ENCODE results near the gene GRM1.

The GRM1 gene

GRCh38 chr6:146028851-146029572 is at the start of gene GRM1:
Gene GRM1, plus strand, starts transcription at chr6:146029062. Its CDS starts 456 bp downstream, at chr6:146029518.
- DNase-seq = no peak

GRCh38 chr6:146009338-146009737 is 19.5 kb upstream of the GRM1 start:
- DNase-seq = no peak

GRCh38 chr6:146014233-146014632 is 14.6 kb upstream of the GRM1 start:
- no peak for DNase-seq

DNA sequence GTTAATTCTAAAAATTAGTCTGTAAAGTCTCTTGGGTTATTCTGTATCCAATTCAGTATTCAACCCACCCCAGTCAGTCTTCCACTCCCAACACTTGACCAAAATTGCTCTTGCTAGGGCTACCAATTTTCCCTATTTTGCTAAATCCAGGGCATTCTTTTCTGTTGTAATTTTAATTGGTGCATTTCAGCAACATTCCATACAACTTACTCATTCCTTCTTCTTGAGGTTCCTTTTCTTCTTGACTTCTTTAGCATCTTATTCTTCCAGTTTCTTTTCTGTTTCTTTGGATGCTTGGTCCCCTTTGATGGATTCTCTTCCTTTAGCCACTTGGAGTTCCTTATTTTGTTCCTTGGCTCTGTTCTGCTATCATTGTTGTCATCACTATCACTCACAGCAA is 11.2 kb upstream of the GRM1 start:
- no peak for DNase-seq

DNA sequence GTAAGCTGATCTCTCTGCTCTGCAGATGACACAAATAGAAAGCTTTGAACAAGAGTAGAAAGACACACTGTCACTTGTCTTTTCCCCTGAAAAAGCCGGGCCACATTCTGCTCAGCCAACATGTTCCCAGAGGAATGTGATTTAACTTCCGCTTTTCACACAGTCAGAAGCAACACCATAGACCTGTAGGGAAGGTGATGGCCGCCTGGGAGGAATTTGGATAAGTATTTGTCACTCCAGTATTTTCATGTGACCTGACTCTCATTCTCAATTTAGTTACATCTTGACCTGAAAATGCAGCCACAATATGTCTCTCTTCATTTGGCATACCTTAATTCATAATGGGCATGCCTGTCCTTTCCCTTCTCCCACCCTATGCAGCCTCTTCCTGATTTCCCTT is 2.0 kb upstream of the GRM1 start:
- DNase-seq = no peak

DNA sequence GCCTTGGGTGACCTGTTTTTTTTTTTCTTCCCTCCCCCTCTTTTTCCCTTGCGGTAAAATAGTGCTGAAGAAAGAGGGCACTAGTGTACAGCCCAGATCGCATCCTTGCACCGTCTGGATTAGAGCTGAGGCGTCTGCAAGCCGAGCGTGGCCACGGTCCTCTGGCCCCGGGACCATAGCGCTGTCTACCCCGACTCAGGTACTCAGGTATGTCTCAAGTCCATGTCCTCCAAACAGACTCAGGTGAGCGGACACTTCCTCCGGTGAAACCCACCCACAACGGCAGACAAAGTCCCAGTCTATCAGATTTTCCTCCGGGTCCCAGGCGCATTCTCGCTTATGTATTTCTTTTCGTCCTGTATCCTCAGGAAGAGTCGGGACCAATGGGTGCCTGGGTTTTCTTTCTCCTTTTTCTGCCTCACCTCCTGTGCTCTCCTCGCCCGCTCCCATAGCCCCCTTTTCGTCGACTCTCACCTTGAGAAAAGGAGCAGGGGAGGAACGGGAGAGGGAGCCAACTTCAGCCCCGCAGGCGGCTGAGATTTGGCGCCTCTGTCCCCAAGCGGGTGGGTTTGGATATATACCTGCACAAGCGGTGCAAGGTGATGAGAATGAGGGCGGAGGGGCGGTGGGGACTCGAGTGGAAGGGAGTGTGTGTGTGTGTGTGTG is 1.1 kb upstream of the GRM1 start:
- peak; percentile 39 to 68 for DNase-seq

DNA sequence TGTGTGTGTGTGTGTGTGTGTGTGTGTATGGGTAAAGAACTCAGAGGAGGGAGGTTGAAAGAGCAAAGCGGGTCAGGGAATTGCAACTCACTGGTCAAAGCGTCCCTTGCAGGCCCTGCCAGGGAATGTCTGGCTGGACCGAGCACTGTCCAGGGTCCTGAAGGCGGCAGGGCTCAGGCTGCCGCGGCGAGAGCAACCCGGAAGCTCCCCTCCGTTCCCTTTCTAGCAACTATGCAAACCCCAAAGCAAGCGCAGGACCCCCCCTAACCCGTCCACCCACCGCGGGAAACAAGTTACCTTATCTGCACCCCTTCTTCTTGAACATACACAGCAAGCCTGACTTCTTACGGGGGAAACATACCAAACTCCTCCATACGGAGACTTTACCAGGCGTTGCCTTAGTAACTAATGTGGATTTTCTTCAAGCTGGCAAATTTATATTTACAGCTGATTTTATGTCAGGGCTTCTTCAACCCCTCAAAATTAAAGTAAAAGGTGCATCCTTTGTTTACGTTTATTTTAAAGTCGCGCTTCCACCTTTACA is 538 bp upstream of the GRM1 start:
- DNase-seq = peak in 1 of 2 experiments; percentile 33

DNA sequence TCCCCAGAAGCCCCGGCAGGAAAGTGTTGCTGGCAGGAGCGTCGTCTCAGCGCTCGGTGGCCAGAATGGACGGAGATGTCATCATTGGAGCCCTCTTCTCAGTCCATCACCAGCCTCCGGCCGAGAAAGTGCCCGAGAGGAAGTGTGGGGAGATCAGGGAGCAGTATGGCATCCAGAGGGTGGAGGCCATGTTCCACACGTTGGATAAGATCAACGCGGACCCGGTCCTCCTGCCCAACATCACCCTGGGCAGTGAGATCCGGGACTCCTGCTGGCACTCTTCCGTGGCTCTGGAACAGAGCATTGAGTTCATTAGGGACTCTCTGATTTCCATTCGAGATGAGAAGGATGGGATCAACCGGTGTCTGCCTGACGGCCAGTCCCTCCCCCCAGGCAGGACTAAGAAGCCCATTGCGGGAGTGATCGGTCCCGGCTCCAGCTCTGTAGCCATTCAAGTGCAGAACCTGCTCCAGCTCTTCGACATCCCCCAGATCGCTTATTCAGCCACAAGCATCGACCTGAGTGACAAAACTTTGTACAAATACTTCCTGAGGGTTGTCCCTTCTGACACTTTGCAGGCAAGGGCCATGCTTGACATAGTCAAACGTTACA is 817 bp downstream of the GRM1 start:
- no peak for DNase-seq

GRCh38 chr6:146032387-146032786 is 3.5 kb downstream of the GRM1 start:
- no peak for DNase-seq

DNA sequence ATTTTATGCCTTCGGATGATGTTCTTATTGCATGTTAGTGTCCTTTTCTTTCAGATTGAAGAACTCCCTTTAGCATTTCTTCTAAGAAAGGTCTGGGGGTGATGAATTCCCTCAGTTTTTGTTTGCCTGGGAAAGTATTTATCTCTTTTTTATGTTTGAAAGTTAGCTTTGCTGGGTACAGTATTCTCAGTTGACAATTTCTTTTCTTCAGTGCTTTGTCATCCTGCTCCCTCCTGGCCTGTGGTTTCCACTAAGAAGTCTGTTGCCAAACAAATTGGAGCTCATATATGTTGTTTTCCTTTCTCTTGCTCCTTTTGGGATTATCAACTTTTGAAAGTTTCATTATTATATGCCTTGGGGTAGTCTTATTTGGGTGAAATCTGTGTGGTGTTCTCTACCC is 11.5 kb downstream of the GRM1 start:
- no peak for DNase-seq

DNA sequence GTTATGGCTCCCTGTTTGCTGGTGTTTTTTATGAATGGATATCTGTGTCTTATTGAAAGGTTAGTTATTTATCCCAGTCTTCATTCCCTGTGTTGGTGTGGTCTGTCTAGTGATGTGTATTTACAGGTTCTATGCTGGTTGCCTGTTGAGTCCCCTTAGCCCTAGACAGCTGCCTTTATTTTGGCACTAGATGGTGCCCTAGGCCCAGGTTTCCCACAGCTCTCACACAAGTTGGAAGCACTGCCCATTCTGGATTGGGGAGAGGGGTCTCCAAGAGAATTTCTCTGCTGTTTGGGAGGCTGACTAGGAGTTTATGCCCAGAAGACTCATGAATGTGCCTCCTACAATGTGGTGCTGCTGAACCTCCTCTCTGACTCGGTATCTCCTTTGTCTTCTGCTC is 12.4 kb downstream of the GRM1 start:
- DNase-seq = peak; percentile 70

DNA sequence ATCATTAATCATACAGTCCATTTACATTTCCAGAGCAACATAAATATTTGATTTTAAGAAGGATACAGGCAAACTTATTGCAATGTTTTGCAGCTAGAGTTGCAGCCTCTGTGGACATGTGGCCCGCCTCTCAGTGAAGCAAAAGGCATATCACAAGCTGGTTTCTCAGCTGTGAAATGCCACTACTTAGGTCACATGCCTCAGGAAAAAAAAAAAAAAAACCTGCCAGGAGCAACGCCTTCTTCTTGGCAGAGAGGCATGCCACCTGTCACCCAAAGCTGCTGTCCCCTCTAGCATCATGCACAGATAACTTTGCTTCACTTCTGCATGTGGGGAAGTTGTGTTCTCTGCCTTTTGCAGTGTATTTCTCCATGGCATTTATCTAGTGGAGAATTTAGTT is 18.5 kb downstream of the GRM1 start:
- DNase-seq = peak; percentile 88 to 95

- peak in 1 of 2 experiments; percentile 26 for DNase-seq
Measured at GRCh38 chr6:146050168-146050567, 21.3 kb downstream of the GRM1 start.

DNA sequence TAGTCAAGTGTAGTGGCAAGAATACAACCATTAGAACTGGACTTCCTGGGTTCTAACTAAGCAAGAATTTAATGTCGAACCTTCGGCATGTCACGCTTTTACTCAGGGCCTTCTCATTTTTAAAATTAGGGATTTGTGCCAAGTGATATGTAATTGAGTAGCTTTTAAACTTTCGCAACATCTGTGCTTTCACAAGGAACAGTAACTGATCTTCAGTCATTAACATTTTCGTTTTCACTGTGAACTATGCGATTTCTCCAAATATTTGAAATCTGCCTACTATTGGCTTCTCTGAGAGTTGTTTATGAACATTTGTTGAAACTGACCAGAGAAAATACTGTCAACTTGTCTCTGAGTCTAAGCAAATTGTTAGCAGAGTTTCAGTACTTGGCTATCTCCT is 27.6 kb downstream of the GRM1 start:
- DNase-seq = peak in 1 of 2 experiments; percentile 74

- no peak for DNase-seq
Measured at GRCh38 chr6:146065690-146066089, 36.8 kb downstream of the GRM1 start.

GRCh38 chr6:146066506-146066905 is 37.6 kb downstream of the GRM1 start:
- no peak for DNase-seq

DNA sequence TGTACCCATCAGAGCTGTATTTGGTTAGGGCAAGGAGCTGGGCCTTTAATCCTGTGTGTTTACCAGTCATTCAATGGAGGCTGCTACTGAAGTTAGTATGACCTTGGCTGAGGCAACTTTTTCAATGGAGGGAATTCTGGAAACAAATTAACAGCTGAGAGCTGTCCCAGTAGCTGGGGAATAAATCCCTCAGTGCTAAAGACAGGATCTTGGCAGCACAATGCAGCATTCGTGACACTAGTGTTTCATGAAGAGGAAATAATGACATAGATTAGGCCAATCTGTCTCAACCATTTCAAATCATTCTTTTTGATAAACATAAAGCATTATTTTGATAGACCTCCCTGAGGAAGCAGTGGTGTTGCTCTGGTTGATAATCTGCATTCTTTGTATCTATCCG is 42.9 kb downstream of the GRM1 start:
- no peak for DNase-seq

DNA sequence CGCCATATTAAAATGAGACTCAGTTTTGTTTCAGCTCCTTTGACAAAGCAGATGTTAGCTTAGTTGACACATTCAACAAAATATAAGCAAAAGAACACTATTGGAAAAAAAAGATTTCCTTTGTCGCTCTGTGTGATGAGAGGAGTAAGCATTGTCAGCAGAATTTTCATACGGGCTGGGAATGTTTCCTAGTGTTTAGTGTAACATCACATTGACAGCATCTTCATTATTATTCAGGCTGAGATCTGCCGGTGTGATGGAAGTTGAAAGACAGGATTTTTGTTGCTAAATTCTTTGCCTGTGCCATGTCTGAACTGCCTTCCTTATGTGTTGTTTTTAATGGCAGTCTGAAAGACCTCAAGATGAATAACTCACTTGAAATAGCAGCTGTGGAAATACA is 49.1 kb downstream of the GRM1 start:
- DNase-seq = no peak

DNA sequence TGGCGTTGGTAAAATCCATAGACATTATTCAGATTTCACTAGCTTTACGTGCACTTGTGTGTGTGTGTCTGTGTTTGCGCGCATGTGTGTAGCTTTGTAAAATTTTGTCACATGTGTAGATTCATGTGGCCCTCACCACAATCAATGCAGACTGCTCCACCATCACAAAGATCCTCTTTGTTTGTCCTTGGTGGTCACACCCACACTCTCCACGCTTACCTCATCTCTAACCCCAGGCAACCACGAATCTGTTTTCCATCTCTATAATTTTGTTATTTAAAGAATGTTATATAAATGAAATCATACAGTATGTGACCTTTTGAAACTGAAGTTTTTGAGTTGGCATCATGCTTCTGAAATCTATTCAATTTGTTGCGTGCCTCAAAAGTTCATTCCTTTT is 58.5 kb downstream of the GRM1 start:
- DNase-seq = no peak

DNA sequence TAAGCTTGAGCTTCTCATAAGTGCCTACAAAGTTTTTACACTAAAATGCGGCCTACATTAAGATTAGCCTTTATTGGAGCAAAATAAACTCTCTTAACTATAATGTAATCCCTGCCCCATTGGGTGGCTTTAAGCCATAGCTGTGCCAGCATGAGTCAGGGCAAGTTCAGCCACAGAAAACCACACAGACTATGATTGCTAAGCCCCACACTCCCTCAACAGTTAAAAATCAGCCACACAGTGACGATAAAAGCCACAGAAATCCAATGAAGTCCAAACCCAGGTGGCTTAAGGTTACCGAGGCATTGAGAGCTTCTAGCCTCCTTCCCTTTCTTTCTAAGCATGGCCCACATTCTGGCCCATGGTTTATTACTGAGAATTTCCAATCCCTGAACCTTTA is 61.6 kb downstream of the GRM1 start:
- DNase-seq = no peak

GRCh38 chr6:146092961-146093686 is 64.3 kb downstream of the GRM1 start:
- DNase-seq = no peak

- no peak for DNase-seq
Measured at GRCh38 chr6:146095481-146095880, 66.6 kb downstream of the GRM1 start.

GRCh38 chr6:146097586-146097985 is 68.7 kb downstream of the GRM1 start:
- DNase-seq = peak in 1 of 2 experiments; percentile 34

All from NCI-H524 (cell line).